HepG2 (cell line): ENCODE measurements around the gene PTPRN. TPM values are rescaled to one million over a fixed set of nuclear protein-coding genes. Genes with fewer than 3 reads are reported as not detected.

Source experiments
- CBX5 ChIP-seq: sonication (generic); formaldehyde crosslinking; IDR thresholded peaks from 2 replicates; pipeline ENCODE4 v1.4.0; 2020; ENCODE audit warnings: missing genetic modification reagents, borderline replicate concordance
- HNF4A ChIP-seq: sonication (generic); formaldehyde crosslinking; IDR thresholded peaks from 2 replicates; pipeline ENCODE4 v1.4.0; 2020; ENCODE audit warnings: missing genetic modification reagents
- NFYC ChIP-seq: IDR thresholded peaks from 2 replicates; pipeline ENCODE4 v1.6.1; 2016; ENCODE audit warnings: missing genetic modification reagents, missing compliant biosample characterization
- NRL ChIP-seq: sonication (generic); formaldehyde crosslinking; IDR thresholded peaks from 2 replicates; pipeline ENCODE4 v1.5.0; 2020; ENCODE audit warnings: missing genetic modification reagents, mild to moderate bottlenecking, moderate library complexity, borderline replicate concordance
- RAD21 ChIP-seq: fragments of 450-650 bp; formaldehyde crosslinking; IDR thresholded peaks from 2 replicates; pipeline ENCODE4 v1.5.0; 2020; ENCODE audit warnings: mild to moderate bottlenecking
- RCOR2 ChIP-seq: IDR thresholded peaks from 2 replicates; pipeline ENCODE4 v1.6.1; 2016; ENCODE audit warnings: missing biosample characterization, missing genetic modification reagents
- REL ChIP-seq: sonication (generic); formaldehyde crosslinking; conservative IDR thresholded peaks from 2 replicates; pipeline ENCODE4 v1.8.0; 2022; ENCODE audit warnings: mild to moderate bottlenecking, missing genetic modification reagents, moderate library complexity
- SMAD3 ChIP-seq: sonication (generic); formaldehyde crosslinking; IDR thresholded peaks from 2 replicates; pipeline ENCODE4 v1.4.0; 2020; ENCODE audit warnings: missing genetic modification reagents
- ZNF234 ChIP-seq: sonication (generic); formaldehyde crosslinking; conservative IDR thresholded peaks from 2 replicates; pipeline ENCODE4 v1.5.1; 2020; ENCODE audit warnings: mild to moderate bottlenecking, missing genetic modification reagents
- ZNF549 ChIP-seq: sonication (generic); formaldehyde crosslinking; IDR thresholded peaks from 2 replicates; pipeline ENCODE4 v1.5.0; 2020; ENCODE audit warnings: missing genetic modification reagents
- ZNF552 ChIP-seq: sonication (generic); formaldehyde crosslinking; IDR thresholded peaks from 2 replicates; pipeline ENCODE4 v1.9.0; 2022; ENCODE audit warnings: missing genetic modification reagents, mild to moderate bottlenecking, borderline replicate concordance
- ZNF572 ChIP-seq: sonication (generic); formaldehyde crosslinking; IDR thresholded peaks from 2 replicates; pipeline ENCODE4 v1.5.1; 2020; ENCODE audit warnings: mild to moderate bottlenecking, missing genetic modification reagents
- ZNF660 ChIP-seq: sonication (generic); formaldehyde crosslinking; IDR thresholded peaks from 2 replicates; pipeline ENCODE4 v1.5.1; 2020; ENCODE audit warnings: mild to moderate bottlenecking, low read depth, missing genetic modification reagents, borderline replicate concordance
- ZNF841 ChIP-seq: sonication (generic); formaldehyde crosslinking; IDR thresholded peaks from 2 replicates; pipeline ENCODE4 v1.8.1; 2023; ENCODE audit warnings: missing genetic modification reagents, borderline replicate concordance
- ZNF879 ChIP-seq: sonication (generic); formaldehyde crosslinking; IDR thresholded peaks from 2 replicates; pipeline ENCODE4 v1.8.1; 2023; ENCODE audit warnings: missing genetic modification reagents
- polyA plus RNA-seq, 8 experiments: library from polyadenylated mRNA; depleted of rRNA in 3 of 8; stranded (reverse) in 7 of 8; unstranded in 1 of 8; fragments of >200 nt; fragmentation: Illumina TruSeq in 4 of 8; extraction: Trizol in 4 of 8; gene quantifications; 2 replicates each; pipeline versions ENCODE4 v1.2.1 to v1.2.3, GENCODE V29; 2011 to 2016; ENCODE audit warnings: low read depth in 4 of 8, missing spikeins in 1 of 8, mixed read lengths in 1 of 8; ENCODE audit not compliant: insufficient read depth in 1 of 8
- total RNA-seq, 5 experiments: library from RNA; depleted of rRNA; stranded (reverse); fragments of >200 nt; fragmentation: Illumina TruSeq; extraction: Trizol; gene quantifications; 2 replicates each; pipeline ENCODE4 v1.2.3, GENCODE V29; 2016; ENCODE audit warnings: low read depth in 1 of 5
- TF ChIP-seq, protein P1 (sequence below): sonication (generic); formaldehyde crosslinking; IDR thresholded peaks from 2 replicates; pipeline ENCODE4 v1.4.0; 2020; ENCODE audit warnings: missing genetic modification reagents, mild to moderate bottlenecking, borderline replicate concordance
- TF ChIP-seq, protein P2 (sequence below): sonication (generic); formaldehyde crosslinking; IDR thresholded peaks from 2 replicates; pipeline ENCODE4 v1.9.0; 2021; ENCODE audit warnings: missing genetic modification reagents, mild to moderate bottlenecking, borderline replicate concordance
- TF ChIP-seq, protein P3 (sequence below), 2 experiments: fragments of 450-650 bp in 1 of 2; sonication (generic) in 1 of 2; formaldehyde crosslinking; IDR thresholded peaks; 2 replicates each; pipeline versions ENCODE4 v1.5.0 to v1.8.0; 2020 to 2022; ENCODE audit warnings: mild to moderate bottlenecking in 1 of 2, missing genetic modification reagents in 1 of 2
- TF ChIP-seq, protein P4 (sequence below): sonication (generic); formaldehyde crosslinking; IDR thresholded peaks from 2 replicates; pipeline ENCODE4 v1.5.1; 2020; ENCODE audit warnings: mild to moderate bottlenecking, missing genetic modification reagents, borderline replicate concordance
- TF ChIP-seq, protein P5 (sequence below): IDR thresholded peaks from 2 replicates; pipeline ENCODE4 v1.6.1; 2016; ENCODE audit warnings: mild to moderate bottlenecking, missing biosample characterization, missing genetic modification reagents

PTPRN gene
- total and polyA plus RNA-seq, 2 of the 13 experiments (the other 11 are each of a cell fraction or from before 2014, with no cell fraction given), result 0.26 TPM; not detected in 1

DNA sequence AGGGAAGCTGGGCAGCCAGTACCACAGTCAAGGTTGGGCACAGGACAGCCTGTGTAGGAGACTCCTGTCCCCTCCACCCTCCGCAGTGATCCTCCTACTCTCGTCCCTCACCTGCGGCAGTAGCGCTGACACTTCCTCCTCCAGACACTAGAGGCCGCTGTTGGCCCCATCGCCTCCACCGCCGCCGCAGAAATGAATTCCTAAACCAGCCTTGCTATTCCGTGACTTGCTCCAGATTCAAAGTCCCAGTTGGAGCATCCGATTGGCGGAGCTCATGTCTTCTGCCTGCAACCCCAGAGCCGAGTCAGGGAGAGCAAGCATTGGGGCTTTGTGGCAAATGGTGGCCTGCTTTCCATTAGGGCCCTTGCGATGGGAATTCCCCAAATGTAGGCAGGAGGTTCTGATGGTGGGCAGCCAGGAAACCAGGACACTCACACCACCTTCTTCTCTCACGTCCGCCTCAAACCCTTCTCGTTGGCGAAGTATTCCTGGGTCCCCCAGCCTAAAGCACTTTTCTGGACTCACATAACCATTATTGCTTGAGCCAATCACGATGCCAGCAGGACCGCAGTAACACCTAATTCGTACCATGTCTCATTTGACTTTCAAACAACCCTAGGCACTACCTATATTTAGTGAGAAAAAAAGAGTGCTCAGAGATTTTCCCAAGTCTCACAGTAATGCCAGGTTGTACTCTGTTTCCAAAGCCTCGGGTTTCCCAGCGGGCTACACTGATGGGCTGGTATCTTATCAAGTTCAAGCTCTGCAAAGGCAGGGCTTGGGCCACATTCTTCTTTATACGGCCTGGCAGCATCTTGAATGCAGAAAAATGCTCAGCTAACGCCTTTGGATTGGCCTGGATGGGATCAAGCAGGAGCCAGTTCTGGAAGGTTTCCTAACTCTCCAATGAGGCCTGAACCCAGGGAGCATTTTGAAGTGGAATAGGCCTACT, 31.2 kb downstream of the PTPRN start (continued):
- TF ChIP-seq, protein P1, sequence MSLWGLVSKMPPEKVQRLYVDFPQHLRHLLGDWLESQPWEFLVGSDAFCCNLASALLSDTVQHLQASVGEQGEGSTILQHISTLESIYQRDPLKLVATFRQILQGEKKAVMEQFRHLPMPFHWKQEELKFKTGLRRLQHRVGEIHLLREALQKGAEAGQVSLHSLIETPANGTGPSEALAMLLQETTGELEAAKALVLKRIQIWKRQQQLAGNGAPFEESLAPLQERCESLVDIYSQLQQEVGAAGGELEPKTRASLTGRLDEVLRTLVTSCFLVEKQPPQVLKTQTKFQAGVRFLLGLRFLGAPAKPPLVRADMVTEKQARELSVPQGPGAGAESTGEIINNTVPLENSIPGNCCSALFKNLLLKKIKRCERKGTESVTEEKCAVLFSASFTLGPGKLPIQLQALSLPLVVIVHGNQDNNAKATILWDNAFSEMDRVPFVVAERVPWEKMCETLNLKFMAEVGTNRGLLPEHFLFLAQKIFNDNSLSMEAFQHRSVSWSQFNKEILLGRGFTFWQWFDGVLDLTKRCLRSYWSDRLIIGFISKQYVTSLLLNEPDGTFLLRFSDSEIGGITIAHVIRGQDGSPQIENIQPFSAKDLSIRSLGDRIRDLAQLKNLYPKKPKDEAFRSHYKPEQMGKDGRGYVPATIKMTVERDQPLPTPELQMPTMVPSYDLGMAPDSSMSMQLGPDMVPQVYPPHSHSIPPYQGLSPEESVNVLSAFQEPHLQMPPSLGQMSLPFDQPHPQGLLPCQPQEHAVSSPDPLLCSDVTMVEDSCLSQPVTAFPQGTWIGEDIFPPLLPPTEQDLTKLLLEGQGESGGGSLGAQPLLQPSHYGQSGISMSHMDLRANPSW, result no peak
- TF ChIP-seq ZNF660 (CRISPR knock-in tag) (no peak), RAD21 (CRISPR knock-in tag) (peak; percentile 79), HNF4A (CRISPR knock-in tag) (peak; percentile 13; the same call in 1 of the 2 replicates), NRL (no peak; the same call in 1 of the 2 replicates), ZNF234 (CRISPR knock-in tag) (no peak), ZNF879 (CRISPR knock-in tag) (no peak), RCOR2 (CRISPR knock-in tag) (no peak), ZNF552 (peak; percentile 44; the same call in 1 of the 2 replicates), SMAD3 (CRISPR knock-in tag) (peak; percentile 49; the same call in 1 of the 2 replicates), NFYC (peak; percentile 56), ZNF841 (CRISPR knock-in tag) (no peak), CBX5 (CRISPR knock-in tag) (peak; percentile 74; the same call in 1 of the 2 replicates), REL (CRISPR knock-in tag) (no peak), ZNF572 (CRISPR knock-in tag) (peak; percentile 58; the same call in 1 of the 2 replicates), ZNF549 (CRISPR knock-in tag) (no peak)
- TF ChIP-seq, protein P2, sequence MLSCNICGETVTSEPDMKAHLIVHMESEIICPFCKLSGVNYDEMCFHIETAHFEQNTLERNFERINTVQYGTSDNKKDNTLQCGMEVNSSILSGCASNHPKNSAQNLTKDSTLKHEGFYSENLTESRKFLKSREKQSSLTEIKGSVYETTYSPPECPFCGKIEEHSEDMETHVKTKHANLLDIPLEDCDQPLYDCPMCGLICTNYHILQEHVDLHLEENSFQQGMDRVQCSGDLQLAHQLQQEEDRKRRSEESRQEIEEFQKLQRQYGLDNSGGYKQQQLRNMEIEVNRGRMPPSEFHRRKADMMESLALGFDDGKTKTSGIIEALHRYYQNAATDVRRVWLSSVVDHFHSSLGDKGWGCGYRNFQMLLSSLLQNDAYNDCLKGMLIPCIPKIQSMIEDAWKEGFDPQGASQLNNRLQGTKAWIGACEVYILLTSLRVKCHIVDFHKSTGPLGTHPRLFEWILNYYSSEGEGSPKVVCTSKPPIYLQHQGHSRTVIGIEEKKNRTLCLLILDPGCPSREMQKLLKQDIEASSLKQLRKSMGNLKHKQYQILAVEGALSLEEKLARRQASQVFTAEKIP, result no peak
- TF ChIP-seq, protein P3, sequence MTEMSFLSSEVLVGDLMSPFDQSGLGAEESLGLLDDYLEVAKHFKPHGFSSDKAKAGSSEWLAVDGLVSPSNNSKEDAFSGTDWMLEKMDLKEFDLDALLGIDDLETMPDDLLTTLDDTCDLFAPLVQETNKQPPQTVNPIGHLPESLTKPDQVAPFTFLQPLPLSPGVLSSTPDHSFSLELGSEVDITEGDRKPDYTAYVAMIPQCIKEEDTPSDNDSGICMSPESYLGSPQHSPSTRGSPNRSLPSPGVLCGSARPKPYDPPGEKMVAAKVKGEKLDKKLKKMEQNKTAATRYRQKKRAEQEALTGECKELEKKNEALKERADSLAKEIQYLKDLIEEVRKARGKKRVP (CRISPR knock-in tag; IDR thresholded peaks at IDR 0.05), result no peak
- TF ChIP-seq, protein P4, sequence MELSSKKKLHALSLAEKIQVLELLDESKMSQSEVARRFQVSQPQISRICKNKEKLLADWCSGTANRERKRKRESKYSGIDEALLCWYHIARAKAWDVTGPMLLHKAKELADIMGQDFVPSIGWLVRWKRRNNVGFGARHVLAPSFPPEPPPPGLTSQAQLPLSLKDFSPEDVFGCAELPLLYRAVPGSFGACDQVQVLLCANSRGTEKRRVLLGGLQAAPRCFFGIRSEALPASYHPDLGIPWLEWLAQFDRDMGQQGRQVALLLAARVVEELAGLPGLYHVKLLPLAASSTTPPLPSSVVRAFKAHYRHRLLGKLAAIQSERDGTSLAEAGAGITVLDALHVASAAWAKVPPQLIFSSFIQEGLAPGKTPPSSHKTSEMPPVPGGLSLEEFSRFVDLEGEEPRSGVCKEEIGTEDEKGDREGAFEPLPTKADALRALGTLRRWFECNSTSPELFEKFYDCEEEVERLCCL, result no peak
- TF ChIP-seq, protein P5, sequence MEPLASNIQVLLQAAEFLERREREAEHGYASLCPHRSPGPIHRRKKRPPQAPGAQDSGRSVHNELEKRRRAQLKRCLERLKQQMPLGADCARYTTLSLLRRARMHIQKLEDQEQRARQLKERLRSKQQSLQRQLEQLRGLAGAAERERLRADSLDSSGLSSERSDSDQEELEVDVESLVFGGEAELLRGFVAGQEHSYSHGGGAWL, result no peak
